DND-41 (cell line): ENCODE measurements around the gene LAMB3.

Experiments
- ATAC-seq: fragments of 200-7000 bp; cut with Tn5 transposase; 3 replicates; pipeline ENCODE4 v1.9.1; 2021; ENCODE audit warnings: low read depth; ENCODE audit not compliant: insufficient read depth
- DNase-seq: peaks from one replicate; pipeline ENCODE4 v3.0.0-alpha.2; 2020
- H2AFZ ChIP-seq: 2 replicates; pipeline ENCODE4 v1.6.0; 2012; ENCODE audit warnings: low read depth, low read length
- H3K27ac ChIP-seq: 2 replicates; pipeline ENCODE4 v1.5.1; 2012; ENCODE audit warnings: low read length, inconsistent platforms
- H3K27me3 ChIP-seq: fragments of 200-600 bp; sonication (generic); 2 replicates; pipeline ENCODE4 v1.6.0; 2012; ENCODE audit warnings: low read length, mild to moderate bottlenecking, inconsistent platforms; ENCODE audit not compliant: insufficient read depth, poor library complexity
- H3K36me3 ChIP-seq: 2 replicates; pipeline ENCODE4 v1.5.1; 2012; ENCODE audit warnings: low read length, inconsistent platforms; ENCODE audit not compliant: insufficient read depth
- H3K4me1 ChIP-seq: 2 replicates; pipeline ENCODE4 v1.5.1; 2012; ENCODE audit warnings: mild to moderate bottlenecking, low read length; ENCODE audit not compliant: insufficient read depth
- H3K4me2 ChIP-seq: 2 replicates; pipeline ENCODE4 v1.6.0; 2012; ENCODE audit warnings: mild to moderate bottlenecking, moderate library complexity, low read length, inconsistent platforms; ENCODE audit not compliant: insufficient read depth
- H3K4me3 ChIP-seq, 2 experiments: fragments of 200-600 bp in 1 of 2; shearing (Covaris generic) in 1 of 2; 2 replicates each; pipeline ENCODE4 v1.5.1; 2012 to 2016; ENCODE audit warnings: inconsistent platforms in 2 of 2, low read length in 2 of 2, mild to moderate bottlenecking in 2 of 2, low read depth in 1 of 2, moderate library complexity in 1 of 2
- H3K79me2 ChIP-seq: 2 replicates; pipeline ENCODE4 v1.6.0; 2012; ENCODE audit warnings: low read length, inconsistent platforms; ENCODE audit not compliant: insufficient read depth
- H3K9ac ChIP-seq: 2 replicates; pipeline ENCODE4 v1.6.0; 2012; ENCODE audit warnings: low read depth, mild to moderate bottlenecking, inconsistent platforms, low read length, moderate library complexity
- H3K9me3 ChIP-seq: 2 replicates; pipeline ENCODE4 v1.5.1; 2012; ENCODE audit warnings: low read length, moderate library complexity, mild to moderate bottlenecking, inconsistent platforms; ENCODE audit not compliant: insufficient read depth, severe bottlenecking
- H4K20me1 ChIP-seq: 2 replicates; pipeline ENCODE4 v1.6.0; 2012; ENCODE audit warnings: low read length; ENCODE audit not compliant: insufficient read depth
- CTCF ChIP-seq: IDR thresholded peaks from 2 replicates; pipeline ENCODE4 v1.5.1; 2012; ENCODE audit warnings: borderline replicate concordance, low read length, moderate library complexity, mild to moderate bottlenecking; ENCODE audit not compliant: poor library complexity, severe bottlenecking; ENCODE audit errors: extremely low read depth
- EZH2 ChIP-seq: IDR thresholded peaks from 3 replicates; pipeline ENCODE4 v1.6.1; 2012; ENCODE audit warnings: borderline replicate concordance, low read depth, mild to moderate bottlenecking, moderate library complexity, low read length, inconsistent platforms; ENCODE audit not compliant: severe bottlenecking

The LAMB3 gene

GRCh38 chr1:209609041-209609790, 43.0 kb downstream of the LAMB3 start:
- no peak overlapping the region for H2AFZ ChIP-seq
- H3K27me3 ChIP-seq = peaks cover 9% of the 10 kb centered on the region
- no peak overlapping the region for H3K9ac ChIP-seq
- no peaks in the 10 kb centered on the region for H4K20me1 ChIP-seq
- no peaks in the 10 kb centered on the region for H3K36me3 ChIP-seq
- no peak overlapping the region for H3K4me2 ChIP-seq
- H3K79me2 ChIP-seq = no peaks in the 10 kb centered on the region
- no peak overlapping the region for H3K27ac ChIP-seq
- DNase-seq (no peak), ATAC-seq (no peak)
- no peaks in the 10 kb centered on the region for H3K4me1 ChIP-seq
- no peak overlapping the region for H3K4me3 ChIP-seq
- no peak for TF ChIP-seq CTCF
- no peak for TF ChIP-seq EZH2
- no peaks in the 10 kb centered on the region for H3K9me3 ChIP-seq

GRCh38 chr1:209607795-209608178, 44.4 kb downstream of the LAMB3 start:
- H3K4me1 ChIP-seq = no peaks in the 10 kb centered on the region
- H3K4me3 ChIP-seq = no peak overlapping the region
- H3K79me2 ChIP-seq = no peaks in the 10 kb centered on the region
- H3K9ac ChIP-seq = no peak overlapping the region
- no peaks in the 10 kb centered on the region for H3K9me3 ChIP-seq
- no peaks in the 10 kb centered on the region for H4K20me1 ChIP-seq
- ATAC-seq = no peak
- H3K27me3 ChIP-seq = peaks cover 3% of the 10 kb centered on the region
- no peak overlapping the region for H3K4me2 ChIP-seq
- no peak overlapping the region for H3K27ac ChIP-seq
- DNase-seq = no peak
- no peak overlapping the region for H2AFZ ChIP-seq
- H3K36me3 ChIP-seq = no peaks in the 10 kb centered on the region
- TF ChIP-seq CTCF (no peak), EZH2 (no peak)

- DNase-seq (no peak), ATAC-seq (no peak)
- H3K27me3 ChIP-seq = peaks cover 3% of the 10 kb centered on the region
- H3K9me3 ChIP-seq = no peaks in the 10 kb centered on the region
- H3K27ac ChIP-seq = no peak overlapping the region
- H4K20me1 ChIP-seq = no peaks in the 10 kb centered on the region
- H3K4me1 ChIP-seq = no peaks in the 10 kb centered on the region
- no peak overlapping the region for H3K4me3 ChIP-seq
- no peaks in the 10 kb centered on the region for H3K79me2 ChIP-seq
- H2AFZ ChIP-seq = no peak overlapping the region
- no peak overlapping the region for H3K4me2 ChIP-seq
- H3K9ac ChIP-seq = no peak overlapping the region
- no peaks in the 10 kb centered on the region for H3K36me3 ChIP-seq
- no peak for TF ChIP-seq CTCF
Measured at GRCh38 chr1:209607102-209607794, 45.0 kb downstream of the LAMB3 start.
